ENCODE results near the gene IQCH. TPM values are rescaled to one million over a fixed set of nuclear protein-coding genes. Genes with fewer than 3 reads are reported as not detected.

IQCH gene
- total and polyA plus RNA-seq, 2 of the 4 experiments (the other 2 are of a cell fraction) = 0.60 to 2.5 TPM

GRCh38 chr15:67545864-67546263 is 291.3 kb downstream of the IQCH start:
- peaks cover 25 to 37% of the 10 kb centered on the region in 2 experiments for H3K79me1 ChIP-seq (ENCODE audit: low read depth in 1 of 2, low read length in 2 of 2)
- no peak overlapping the region for H3K56ac ChIP-seq (ENCODE audit: extremely low read depth, insufficient read depth, low read length)
- no peak overlapping the region for H2BK5ac ChIP-seq (ENCODE audit: low read depth, low read length, poor library complexity, severe bottlenecking)
- no peak overlapping the region for H2AFZ ChIP-seq (replicated peaks; ENCODE audit: low read length, poor library complexity)
- no TSS peak for BruUV-seq (replicated peaks)
- H3K4me3 ChIP-seq (ENCODE audit: insufficient read depth, low read depth, low read length) = no peak overlapping the region
- ChIA-PET CTCF (no interaction called here), POLR2A (ENCODE audit: unreplicated experiment) (no interaction called here)
- H3K9me3 ChIP-seq (ENCODE audit: control insufficient read depth, insufficient read depth, low read length) = no peaks in the 10 kb centered on the region
- H3K18ac ChIP-seq (ENCODE audit: low read depth, low read length) = no peak overlapping the region
- H3K36me3 ChIP-seq (ENCODE audit: control insufficient read depth, insufficient read depth, low read length) = peaks cover 11% of the 10 kb centered on the region; the same call in 1 of the 2 replicates
- no peak for DNase-seq
- TF ChIP-seq CEBPB (IDR thresholded peaks at IDR 0.05; ENCODE audit: low read depth, low read length) (no peak), USF2 (IDR thresholded peaks at IDR 0.05; ENCODE audit: low read depth, low read length) (no peak), RAD21 (IDR thresholded peaks at IDR 0.05; ENCODE audit: low read length) (no peak), MXI1 (IDR thresholded peaks at IDR 0.05; ENCODE audit: borderline replicate concordance, low read depth, low read length) (no peak), CHD1 (IDR thresholded peaks at IDR 0.05; ENCODE audit: low read depth, low read length) (no peak), RFX5 (IDR thresholded peaks at IDR 0.05; ENCODE audit: low read depth, low read length) (no peak), NFE2L2 (IDR thresholded peaks at IDR 0.05; ENCODE audit: low read depth, low read length) (no peak), POLR2A (IDR thresholded peaks at IDR 0.05; ENCODE audit: low read depth, low read length) (no peak), SMC3 (IDR thresholded peaks at IDR 0.05; ENCODE audit: low read depth, low read length) (no peak), MAZ (IDR thresholded peaks at IDR 0.05; ENCODE audit: borderline replicate concordance, low read depth, low read length) (no peak), RCOR1 (IDR thresholded peaks at IDR 0.05; ENCODE audit: insufficient replicate concordance, low read length) (no peak), ELK1 (IDR thresholded peaks at IDR 0.05; ENCODE audit: borderline replicate concordance, low read depth, low read length) (no peak)
- no peak overlapping the region for H2AK5ac ChIP-seq (ENCODE audit: low read depth, low read length)
- in situ Hi-C loops (cut with MboI; ENCODE audit: low sequenced_read_pairs) = no loop called here
- 83% methylated on average over 1 of the region's 3 CpGs; no CpG with 5 or more reads in 1 of the 2 experiments for WGBS, 2 experiments (ENCODE audit: extremely low coverage in 2 of 2, insufficient read length in 1 of 2)
- peaks cover 14% of the 10 kb centered on the region for H3K4me1 ChIP-seq (ENCODE audit: control insufficient read depth, insufficient read depth, low read length)
- no peak overlapping the region for H3K4ac ChIP-seq (ENCODE audit: low read depth, low read length)
- no peak overlapping the region for H2BK15ac ChIP-seq (ENCODE audit: low read depth, low read length)
- peaks cover 7% of the 10 kb centered on the region; the same call in 1 of the 2 replicates for H4K20me1 ChIP-seq (ENCODE audit: insufficient read depth, low read length)
- no peak overlapping the region for H4K91ac ChIP-seq (ENCODE audit: insufficient read depth, low read depth, low read length)
- H3K14ac ChIP-seq (replicated peaks; ENCODE audit: low read depth, low read length) = no peak overlapping the region
- no peak overlapping the region for H2BK120ac ChIP-seq (ENCODE audit: low read depth, low read length)
- no peak overlapping the region for H4K5ac ChIP-seq (ENCODE audit: low read depth, low read length)
- dilution Hi-C loops (cut with HindIII; ENCODE audit: low sequenced_read_pairs, unreplicated experiment) = no loop called here
- intact Hi-C loops (cut with micrococcal nuclease) = no loop called here
- no peak overlapping the region for H3K4me2 ChIP-seq (ENCODE audit: low read depth, low read length)
- H3K23ac ChIP-seq (ENCODE audit: low read depth, low read length) = no peak overlapping the region
- no peak overlapping the region for H3K27ac ChIP-seq (ENCODE audit: insufficient read depth, low read length)
- no peak overlapping the region for H2AK9ac ChIP-seq (replicated peaks; ENCODE audit: low read depth, low read length, poor library complexity)
- H3K9ac ChIP-seq (ENCODE audit: low read depth, low read length) = no peak overlapping the region
- no peak for ATAC-seq (ENCODE audit: low read depth)
- no peak overlapping the region for H4K8ac ChIP-seq (ENCODE audit: low read depth in 2 of 2, low read length in 2 of 2)
- H2BK20ac ChIP-seq (ENCODE audit: low read depth, low read length) = no peak overlapping the region
- no peaks in the 10 kb centered on the region for H3K27me3 ChIP-seq (ENCODE audit: control insufficient read depth, insufficient read depth, low read length)
- peaks cover 3% of the 10 kb centered on the region; the same call in 1 of the 2 replicates for H3K9me1 ChIP-seq (ENCODE audit: insufficient read depth, low read length)
